Measurements from ENCODE around the gene HLA-DPB1. TPM values are rescaled to one million over a fixed set of nuclear protein-coding genes. Genes with fewer than 3 reads are reported as not detected.

HLA-DPB1 gene
- total RNA-seq, 1 donor from 2014 or later = 5.5 TPM

- peaks cover 15% of the 10 kb centered on the region for H3K4me1 Mint-ChIP-seq (ENCODE audit: unreplicated experiment)
- H3K4me3 Mint-ChIP-seq (ENCODE audit: unreplicated experiment) = no peak overlapping the region
- H3K36me3 Mint-ChIP-seq (ENCODE audit: unreplicated experiment) = no peaks in the 10 kb centered on the region
- peaks cover 41% of the 10 kb centered on the region for H3K27me3 Mint-ChIP-seq (ENCODE audit: unreplicated experiment)
- TF ChIP-seq CTCF (IDR thresholded peaks at IDR 0.05) = no peak
- H3K9me3 Mint-ChIP-seq (ENCODE audit: unreplicated experiment) = no peaks in the 10 kb centered on the region
- no peak for DNase-seq (ENCODE audit: extremely low spot score, unreplicated experiment)
- H3K27ac Mint-ChIP-seq (ENCODE audit: unreplicated experiment) = no peak overlapping the region
Measured at GRCh38 chr6:33077908-33078307, 2.1 kb downstream of the HLA-DPB1 start.

- no peaks in the 10 kb centered on the region for H3K36me3 Mint-ChIP-seq (ENCODE audit: unreplicated experiment)
- H3K27me3 Mint-ChIP-seq (ENCODE audit: unreplicated experiment) = peaks cover 38% of the 10 kb centered on the region
- DNase-seq (ENCODE audit: extremely low spot score, unreplicated experiment) = no peak
- no peak for TF ChIP-seq CTCF (IDR thresholded peaks at IDR 0.05)
- no peak overlapping the region for H3K27ac Mint-ChIP-seq (ENCODE audit: unreplicated experiment)
- H3K9me3 Mint-ChIP-seq (ENCODE audit: unreplicated experiment) = no peaks in the 10 kb centered on the region
- H3K4me1 Mint-ChIP-seq (ENCODE audit: unreplicated experiment) = peaks cover 15% of the 10 kb centered on the region
- no peak overlapping the region for H3K4me3 Mint-ChIP-seq (ENCODE audit: unreplicated experiment)
Measured at GRCh38 chr6:33078442-33078841, 2.7 kb downstream of the HLA-DPB1 start.

DNA sequence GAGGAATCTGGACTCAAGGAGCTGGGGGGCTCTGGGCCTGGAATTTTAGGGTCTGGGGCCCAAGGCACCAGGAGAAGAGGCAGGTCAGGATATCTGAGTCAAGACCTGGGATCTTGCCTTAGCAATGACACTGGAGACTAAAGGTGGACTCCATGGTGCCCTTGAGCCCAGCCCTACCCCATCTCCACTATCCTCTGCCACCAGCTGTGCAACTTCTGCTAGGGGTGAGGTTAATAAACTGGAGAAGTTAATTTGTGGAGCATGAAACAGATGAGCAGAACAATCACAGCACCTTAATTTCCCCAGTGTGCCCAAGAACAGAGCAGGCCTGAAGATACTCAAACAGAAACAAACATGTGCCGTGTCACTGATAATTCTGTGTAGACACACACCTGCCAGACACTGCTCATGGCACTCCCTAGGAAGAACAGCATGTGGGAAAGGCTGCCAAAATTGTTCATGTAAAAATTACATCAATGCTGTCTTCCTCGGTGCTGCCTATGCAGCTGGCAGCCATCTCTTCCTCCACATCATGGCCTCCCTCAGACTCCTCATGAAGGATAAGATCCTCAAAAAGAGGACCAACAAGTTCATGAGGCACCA lies 3.2 kb downstream of the HLA-DPB1 start:
- H3K36me3 Mint-ChIP-seq (ENCODE audit: unreplicated experiment) = no peaks in the 10 kb centered on the region

GRCh38 chr6:33079580-33079979 lies 3.8 kb downstream of the HLA-DPB1 start:
- peak overlapping the region; percentile 82 for H3K4me3 Mint-ChIP-seq (ENCODE audit: unreplicated experiment)
- H3K36me3 Mint-ChIP-seq (ENCODE audit: unreplicated experiment) = no peaks in the 10 kb centered on the region
- DNase-seq (ENCODE audit: extremely low spot score, unreplicated experiment) = no peak
- peaks cover 35% of the 10 kb centered on the region for H3K27me3 Mint-ChIP-seq (ENCODE audit: unreplicated experiment)
- no peak overlapping the region for H3K27ac Mint-ChIP-seq (ENCODE audit: unreplicated experiment)
- TF ChIP-seq CTCF (IDR thresholded peaks at IDR 0.05) = no peak
- peaks cover 15% of the 10 kb centered on the region for H3K4me1 Mint-ChIP-seq (ENCODE audit: unreplicated experiment)
- H3K9me3 Mint-ChIP-seq (ENCODE audit: unreplicated experiment) = no peaks in the 10 kb centered on the region

More for the DNA sequence above, 3.2 kb downstream of the HLA-DPB1 start:
- TF ChIP-seq CTCF (IDR thresholded peaks at IDR 0.05) = no peak
- H3K27ac Mint-ChIP-seq (ENCODE audit: unreplicated experiment) = no peak overlapping the region
- H3K27me3 Mint-ChIP-seq (ENCODE audit: unreplicated experiment) = peaks cover 35% of the 10 kb centered on the region
- no peaks in the 10 kb centered on the region for H3K9me3 Mint-ChIP-seq (ENCODE audit: unreplicated experiment)
- H3K4me1 Mint-ChIP-seq (ENCODE audit: unreplicated experiment) = peaks cover 15% of the 10 kb centered on the region
- no peak overlapping the region for H3K4me3 Mint-ChIP-seq (ENCODE audit: unreplicated experiment)
- DNase-seq (ENCODE audit: extremely low spot score, unreplicated experiment) = no peak

- no peak for DNase-seq (ENCODE audit: extremely low spot score, unreplicated experiment)
- Mint-ChIP-seq H3K27me3 (ENCODE audit: unreplicated experiment) (peaks cover 30% of the 10 kb centered on the region), H3K9me3 (ENCODE audit: unreplicated experiment) (no peaks in the 10 kb centered on the region), H3K4me1 (ENCODE audit: unreplicated experiment) (peaks cover 15% of the 10 kb centered on the region), H3K4me3 (ENCODE audit: unreplicated experiment) (peak overlapping the region; percentile 82), H3K27ac (ENCODE audit: unreplicated experiment) (peak overlapping the region; percentile 74), H3K36me3 (ENCODE audit: unreplicated experiment) (no peaks in the 10 kb centered on the region)
- no peak for TF ChIP-seq CTCF (IDR thresholded peaks at IDR 0.05)
Measured at GRCh38 chr6:33080127-33081089, 4.6 kb downstream of the HLA-DPB1 start.

All from osteocyte (in vitro differentiated cells).